ENCODE measurements around the gene ORAI2. TPM values are rescaled to one million over a fixed set of nuclear protein-coding genes. Genes with fewer than 3 reads are reported as not detected.

The ORAI2 gene
- total and polyA plus RNA-seq, 10 donors: 31.5 to 146 (median 81.0) TPM

- no peaks in the 10 kb centered on the region for H3K27me3 ChIP-seq (replicated peaks in 1 of 7)
- peaks cover 0 to 23% (median 8%) of the 10 kb centered on the region in 6 donors for H3K36me3 ChIP-seq
- H3K4me3 ChIP-seq: peak overlapping the region in 1 of 8 donors; percentile 98
- H3K27ac ChIP-seq: peak overlapping the region; percentile 82 to 99 (median 98)
- 32 to 36% (median 33%) methylated on average over 14 to 17 of the region's 17 CpGs for WGBS, 5 donors
- DNase-seq: peak; percentile 86
- peaks cover 37 to 96% (median 83%) of the 10 kb centered on the region in 6 donors for H3K4me1 ChIP-seq
- intact Hi-C loops (cut with DNase I; ENCODE audit: low total_unique reads): no loop called here
- TF ChIP-seq POLR2A (IDR thresholded peaks at IDR 0.05) (no peak), CTCF (IDR thresholded peaks at IDR 0.05 in 8 of 11, conservative IDR thresholded peaks at IDR 0.05 in 3 of 11) (no peak), POLR2AphosphoS5 (IDR thresholded peaks at IDR 0.05) (peak; percentile 59 to 69 (median 61))
- H3K9me3 ChIP-seq: no peaks in the 10 kb centered on the region
Measured at GRCh38 chr7:102431617-102432298, 1.6 kb upstream of the ORAI2 start.

- intact Hi-C loops (cut with DNase I; ENCODE audit: low total_unique reads): no loop called here
- Histone ChIP-seq H3K27ac (peak overlapping the region; percentile 82 to 99 (median 98)), H3K4me3 (peak overlapping the region; percentile 16 to 98 (median 92)), H3K9me3 (no peaks in the 10 kb centered on the region), H3K36me3 (peaks cover 0 to 23% (median 15%) of the 10 kb centered on the region in 6 donors), H3K27me3 (replicated peaks in 1 of 7) (no peaks in the 10 kb centered on the region), H3K4me1 (peaks cover 30 to 96% (median 75%) of the 10 kb centered on the region in 6 donors)
- 31 to 41% (median 37%) methylated on average over 22 to 27 of the region's 27 CpGs for WGBS, 5 donors
- TF ChIP-seq POLR2A (IDR thresholded peaks at IDR 0.05) (no peak), CTCF (IDR thresholded peaks at IDR 0.05 in 8 of 11, conservative IDR thresholded peaks at IDR 0.05 in 3 of 11) (no peak), POLR2AphosphoS5 (IDR thresholded peaks at IDR 0.05) (no peak)
- no peak for DNase-seq
Measured at GRCh38 chr7:102432442-102433218, 745 bp upstream of the ORAI2 start.

- peak overlapping the region; percentile 87 to 98 (median 94) for H3K4me3 ChIP-seq
- peak overlapping the region; percentile 82 to 99 (median 98) for H3K27ac ChIP-seq
- H3K27me3 ChIP-seq (replicated peaks in 1 of 7): no peaks in the 10 kb centered on the region
- 10 to 23% (median 17%) methylated on average over 9 of the region's 9 CpGs for WGBS, 5 donors
- peak; percentile 89 for DNase-seq
- H3K36me3 ChIP-seq: peaks cover 0 to 35% (median 24%) of the 10 kb centered on the region in 6 donors
- H3K9me3 ChIP-seq: no peaks in the 10 kb centered on the region
- TF ChIP-seq POLR2AphosphoS5 (IDR thresholded peaks at IDR 0.05) (no peak), POLR2A (IDR thresholded peaks at IDR 0.05) (no peak), CTCF (IDR thresholded peaks at IDR 0.05 in 8 of 11, conservative IDR thresholded peaks at IDR 0.05 in 3 of 11) (no peak)
- peaks cover 27 to 96% (median 64%) of the 10 kb centered on the region in 6 donors for H3K4me1 ChIP-seq
- intact Hi-C loops (cut with DNase I; ENCODE audit: low total_unique reads): no loop called here
Measured at GRCh38 chr7:102434039-102434486, 688 bp downstream of the ORAI2 start.

GRCh38 chr7:102436118-102436517 is 2.7 kb downstream of the ORAI2 start:
- H3K27ac ChIP-seq: peak overlapping the region in 3 of 8 donors; percentile 42 to 99 (median 98)
- H3K27me3 ChIP-seq (replicated peaks in 1 of 7): no peaks in the 10 kb centered on the region
- intact Hi-C loops (cut with DNase I; ENCODE audit: low total_unique reads): no loop called here
- no peaks in the 10 kb centered on the region for H3K9me3 ChIP-seq
- peaks cover 0 to 55% (median 38%) of the 10 kb centered on the region in 6 donors for H3K36me3 ChIP-seq
- H3K4me1 ChIP-seq: peaks cover 30 to 96% (median 67%) of the 10 kb centered on the region in 6 donors
- no peak for TF ChIP-seq CTCF (IDR thresholded peaks at IDR 0.05 in 8 of 11, conservative IDR thresholded peaks at IDR 0.05 in 3 of 11)
- no peak for TF ChIP-seq POLR2AphosphoS5 (IDR thresholded peaks at IDR 0.05)
- TF ChIP-seq POLR2A (IDR thresholded peaks at IDR 0.05): no peak
- no peak for DNase-seq
- WGBS, 5 donors: 90 to 95% (median 95%) methylated on average over 10 of the region's 10 CpGs
- H3K4me3 ChIP-seq: peak overlapping the region in 1 of 8 donors; percentile 31
